Stimulated activated CD4-positive, alpha-beta T cell treated with anti-CD3 and anti-CD28 coated beads, Interleukin-4, amount 100 ng/mL, for 24 hours (primary cell): ENCODE measurements around the gene UBE2L3.
"Not testable (repeated sequence)": the region's sequence is repeated elsewhere in the genome, so short reads cannot be mapped to it uniquely, and the experiment has no call there.

Experiments used
- DNase-seq: peaks from one replicate; pipeline ENCODE4 v3.0.0-alpha.2; 2020

Gene UBE2L3

DNA sequence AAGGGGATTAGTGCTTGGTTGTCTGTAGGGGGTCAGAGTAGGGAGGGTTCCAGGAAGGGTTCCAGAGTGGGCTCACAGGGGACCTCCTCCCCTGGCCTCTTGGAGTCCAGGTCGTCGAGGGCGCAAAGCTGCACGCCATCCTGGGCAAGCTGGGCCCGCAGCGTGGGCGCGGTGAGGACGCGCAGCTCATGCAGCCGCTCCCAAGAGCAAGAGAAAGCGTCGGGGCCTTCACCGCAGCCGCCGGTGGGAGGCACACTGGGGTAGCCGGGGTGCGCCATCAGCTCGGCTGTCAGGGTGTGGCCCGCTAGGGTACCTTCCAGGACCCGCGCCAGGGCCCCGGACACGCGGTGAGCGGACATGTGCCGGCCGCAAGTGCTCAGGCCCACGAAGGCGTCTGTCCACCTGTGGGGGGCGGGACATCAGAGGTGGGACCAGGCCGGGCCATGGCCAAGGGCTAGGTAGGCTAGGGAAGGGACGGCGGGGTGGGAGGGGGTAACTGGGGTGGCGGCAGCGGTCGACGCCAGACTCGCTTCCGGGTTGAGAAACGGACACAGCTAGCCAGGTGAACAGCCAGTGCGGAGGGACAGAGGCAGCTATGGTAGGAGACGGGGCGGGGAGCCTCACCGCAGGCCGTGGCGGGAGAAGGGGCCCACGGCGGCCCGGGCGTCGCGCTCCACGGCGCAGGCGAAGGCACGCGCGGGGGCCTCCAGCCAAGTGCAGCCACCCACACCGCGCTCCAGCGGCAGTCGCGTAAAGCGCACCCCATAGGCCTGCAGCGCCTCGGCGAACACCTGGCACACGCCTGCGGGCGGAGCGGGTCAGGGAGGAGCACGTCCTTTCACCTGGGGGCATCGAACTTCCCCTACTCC, 61.1 kb downstream of the UBE2L3 start:
- no peak for DNase-seq

- peak; percentile 97 for DNase-seq
Observed at GRCh38 chr22:21629255-21630149, 62.0 kb downstream of the UBE2L3 start, which contains the start of gene YDJC. TSS of gene YDJC (minus strand) at chr22:21630022. CDS start at chr22:21630014, 8 bp downstream.

GRCh38 chr22:21631025-21631424, 63.5 kb downstream of the UBE2L3 start:
- no peak for DNase-seq

GRCh38 chr22:21632237-21632895, 64.9 kb downstream of the UBE2L3 start, which contains the start of gene CCDC116:
TSS of gene CCDC116 (plus strand) at chr22:21632760. CDS start at chr22:21633182, 422 bp downstream.
- peak; percentile 53 for DNase-seq

- no peak for DNase-seq
Observed at GRCh38 chr22:21632931-21633330, 65.4 kb downstream of the UBE2L3 start.

DNA sequence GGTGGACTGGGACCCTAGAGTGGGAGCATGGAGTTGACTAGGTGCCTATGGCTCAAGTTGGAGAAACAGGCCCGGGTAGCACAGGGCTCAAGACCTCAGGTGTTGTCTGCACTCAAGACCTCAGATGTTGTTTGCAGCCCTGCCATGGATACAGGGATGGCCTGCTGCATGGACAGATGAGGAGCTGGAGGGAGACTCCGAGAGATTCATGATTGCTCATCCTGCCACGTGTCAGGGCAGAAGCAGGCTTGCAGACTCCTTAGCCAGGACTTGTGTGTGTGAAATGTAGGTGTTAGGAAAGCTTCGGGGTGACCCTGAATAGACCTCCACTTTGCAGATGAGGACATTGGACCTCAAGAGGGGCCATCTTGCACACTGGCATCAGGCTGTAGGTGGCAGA, 66.0 kb downstream of the UBE2L3 start:
- DNase-seq, result no peak

DNA sequence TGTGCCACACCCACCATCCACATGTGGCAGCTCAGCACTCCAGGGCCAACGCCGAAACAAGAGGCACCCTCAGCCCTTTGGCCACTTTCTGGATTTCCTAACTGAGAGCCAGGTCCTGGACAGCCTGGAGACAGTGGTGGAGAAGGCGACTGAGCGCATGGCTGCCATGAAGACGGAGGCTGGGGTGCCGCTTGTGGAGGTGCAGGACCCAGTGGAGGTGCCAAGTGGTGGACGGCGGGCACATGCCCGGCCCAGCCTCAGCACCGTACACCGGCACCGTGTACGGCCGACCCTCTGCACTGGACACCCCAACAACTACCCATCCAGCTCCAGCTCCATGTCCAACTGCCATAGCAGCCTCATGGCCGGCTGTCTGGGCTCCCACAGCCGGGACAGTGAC, 66.6 kb downstream of the UBE2L3 start:
- DNase-seq, result no peak

GRCh38 chr22:21634844-21635243, 67.3 kb downstream of the UBE2L3 start:
- DNase-seq, result no peak

GRCh38 chr22:21635771-21636510, 68.4 kb downstream of the UBE2L3 start:
- DNase-seq, result no peak

DNA sequence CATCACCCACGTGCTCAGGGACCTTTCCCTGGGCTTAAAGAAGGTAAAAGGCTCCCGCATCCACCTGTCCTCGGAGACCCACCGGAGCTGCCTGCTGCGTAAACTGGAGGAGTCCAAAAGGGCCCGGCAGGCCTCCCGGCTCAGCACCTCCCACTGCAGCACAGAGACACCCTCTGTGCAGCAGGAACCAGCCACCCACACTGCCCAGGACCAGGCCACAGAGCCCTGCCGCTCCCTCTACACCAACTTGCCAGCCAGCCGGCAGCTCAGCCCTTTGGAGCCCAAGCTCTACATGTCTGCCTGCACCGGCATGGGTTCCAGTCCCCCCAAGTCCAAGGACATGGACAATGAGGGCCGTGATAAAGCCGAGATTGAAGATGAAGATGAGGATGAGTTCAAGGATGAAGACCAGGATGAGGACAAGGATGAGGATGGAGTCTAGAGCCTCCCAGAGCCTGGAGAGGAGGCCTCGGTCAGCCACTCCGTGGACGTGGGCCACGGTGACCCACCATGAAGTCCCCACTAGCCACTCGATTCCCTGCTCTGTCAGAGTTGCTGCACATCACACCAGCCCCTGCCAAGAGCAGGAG, 69.2 kb downstream of the UBE2L3 start:
- DNase-seq, result no peak

DNA sequence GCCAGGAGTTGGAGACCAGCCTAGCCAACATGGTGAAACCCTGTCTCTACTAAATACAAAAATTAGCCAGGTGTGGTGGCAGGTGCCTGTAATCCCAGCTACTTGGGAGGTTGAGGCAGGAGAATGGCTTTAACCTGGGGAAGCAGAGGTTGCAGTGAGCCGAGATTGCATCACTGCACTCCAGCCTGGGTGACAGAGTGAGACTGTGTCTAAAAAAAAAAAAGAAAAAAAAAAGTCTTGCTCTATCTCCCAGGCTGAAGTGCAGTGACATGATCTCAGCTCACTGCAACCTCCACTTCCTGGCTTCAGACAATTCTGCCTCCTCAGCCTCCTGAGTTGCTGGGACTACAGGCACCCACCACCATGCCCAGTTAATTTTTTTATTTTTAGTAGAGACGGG, 69.9 kb downstream of the UBE2L3 start:
- DNase-seq, result not testable (repeated sequence)

DNA sequence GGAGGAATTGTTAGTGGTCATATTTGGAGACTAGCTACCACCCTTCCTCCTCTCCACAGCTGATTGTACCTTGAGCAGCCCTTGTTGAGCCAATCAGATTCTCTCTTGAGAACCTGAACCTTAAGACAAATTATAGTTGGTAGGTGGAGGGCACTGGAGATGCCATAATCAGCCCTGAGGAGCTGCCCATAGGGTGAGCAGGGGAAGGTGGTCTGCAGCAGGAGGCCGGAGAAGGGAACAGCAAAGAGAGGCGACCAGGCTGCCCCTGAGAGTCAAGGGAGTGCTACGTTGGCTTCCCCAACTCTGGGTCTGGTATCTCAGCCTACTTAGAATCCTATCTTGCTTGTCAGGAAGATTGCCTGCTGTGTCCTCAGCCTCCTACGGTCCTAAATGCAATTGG, 71.8 kb downstream of the UBE2L3 start:
- DNase-seq, result no peak

- no peak for DNase-seq
Observed at GRCh38 chr22:21640810-21641209, 73.3 kb downstream of the UBE2L3 start.

- DNase-seq, result no peak
Observed at GRCh38 chr22:21641417-21641788, 73.9 kb downstream of the UBE2L3 start.

- DNase-seq, result peak; percentile 98
Observed at GRCh38 chr22:21641789-21642583, 74.5 kb downstream of the UBE2L3 start, which contains the start of gene SDF2L1. TSS of gene SDF2L1 (plus strand) at chr22:21642302. CDS start at chr22:21642337, 35 bp downstream.

DNA sequence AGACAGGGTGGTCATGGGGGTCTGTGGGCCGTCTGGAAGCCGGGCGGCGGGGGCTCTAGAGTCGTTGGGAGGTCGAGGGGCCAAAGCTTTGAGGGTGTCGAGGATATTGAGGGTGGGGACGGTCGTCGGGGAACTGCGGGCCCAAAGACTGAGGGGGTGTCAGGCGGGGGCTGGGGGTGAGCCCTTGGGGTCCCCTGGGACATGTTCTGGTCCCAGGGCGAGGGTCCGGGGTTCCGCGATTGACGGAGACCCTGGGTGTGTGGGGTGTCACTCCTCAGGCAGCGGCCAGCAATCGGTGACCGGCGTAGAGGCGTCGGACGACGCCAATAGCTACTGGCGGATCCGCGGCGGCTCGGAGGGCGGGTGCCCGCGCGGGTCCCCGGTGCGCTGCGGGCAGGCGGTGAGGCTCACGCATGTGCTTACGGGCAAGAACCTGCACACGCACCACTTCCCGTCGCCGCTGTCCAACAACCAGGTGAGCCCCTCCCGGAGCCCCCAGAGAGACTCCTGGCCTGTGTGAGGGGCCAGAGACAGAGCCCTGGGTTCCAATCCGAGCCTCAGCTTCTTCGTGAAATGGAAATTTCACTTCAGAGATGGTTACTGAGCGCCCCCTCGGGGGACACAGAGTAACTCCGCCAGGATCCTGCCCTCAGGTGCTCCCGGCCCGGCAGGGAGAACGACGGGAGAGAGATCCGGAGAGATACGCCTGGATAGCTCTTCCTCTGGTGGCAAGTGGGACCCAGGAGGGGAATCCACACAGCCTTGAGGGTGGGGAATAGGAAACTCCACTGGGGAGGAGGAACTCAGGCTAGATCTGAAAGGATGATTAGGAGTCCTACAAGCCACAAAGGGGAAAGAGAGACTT, 75.3 kb downstream of the UBE2L3 start:
- DNase-seq, result peak; percentile 72

GRCh38 chr22:21643533-21644357, 76.2 kb downstream of the UBE2L3 start:
- no peak for DNase-seq

DNA sequence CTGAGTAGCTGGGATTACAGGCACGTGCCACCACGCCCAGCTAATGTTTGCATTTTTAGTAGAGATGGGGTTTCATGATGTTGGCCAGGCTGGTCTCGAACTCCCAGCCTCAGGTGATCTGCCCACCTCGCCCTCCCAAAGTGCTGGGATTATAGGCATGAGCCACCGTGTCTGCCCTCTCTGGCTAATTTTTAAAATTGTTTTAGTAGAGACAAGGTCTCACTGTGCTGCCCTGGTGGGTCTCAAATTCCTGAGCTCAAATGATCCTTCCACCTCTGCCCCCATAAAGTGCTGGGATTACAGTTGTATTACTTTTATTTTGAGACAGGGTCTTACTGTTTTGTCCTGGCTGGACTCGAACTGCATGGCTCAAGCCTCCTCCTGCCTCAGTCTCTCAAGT, 78.0 kb downstream of the UBE2L3 start:
- DNase-seq, result not testable (repeated sequence)
